K562 (cell line): ENCODE data around the gene B3GALNT1. TPM values are rescaled to one million over a fixed set of nuclear protein-coding genes. Genes with fewer than 3 reads are reported as not detected.

Experiments
- CHD2 ChIP-seq: IDR thresholded peaks from 2 replicates; pipeline ENCODE4 v1.6.1; 2011; ENCODE audit warnings: low read depth, low read length
- CHD4 ChIP-seq: fragments of 200-600 bp; sonication (generic); IDR thresholded peaks from 3 replicates; pipeline ENCODE4 v1.6.1; 2012; ENCODE audit warnings: low read depth, mild to moderate bottlenecking, mixed read lengths, low read length, inconsistent platforms; ENCODE audit not compliant: insufficient read depth, insufficient replicate concordance, poor library complexity, severe bottlenecking
- E2F5 ChIP-seq: sonication (generic); formaldehyde crosslinking; IDR thresholded peaks from 2 replicates; pipeline ENCODE4 v1.8.0; 2022; ENCODE audit warnings: mild to moderate bottlenecking, missing genetic modification reagents
- IRF1 ChIP-seq: sonication (generic); formaldehyde crosslinking; IDR thresholded peaks from 2 replicates; pipeline ENCODE4 v1.8.0; 2022; ENCODE audit warnings: missing genetic modification reagents, mild to moderate bottlenecking, borderline replicate concordance
- KAT7 ChIP-seq: sonication (generic); formaldehyde crosslinking; IDR thresholded peaks from 2 replicates; pipeline ENCODE4 v1.8.0; 2022; ENCODE audit warnings: missing genetic modification reagents, mild to moderate bottlenecking, borderline replicate concordance
- L3MBTL2 ChIP-seq: fragments of 450-650 bp; IDR thresholded peaks from 2 replicates; pipeline ENCODE4 v1.6.1; 2016; ENCODE audit warnings: mild to moderate bottlenecking, moderate library complexity
- PURB ChIP-seq: sonication (generic); formaldehyde crosslinking; IDR thresholded peaks from 2 replicates; pipeline ENCODE4 v1.9.0; 2021; ENCODE audit warnings: low read depth, mild to moderate bottlenecking, missing genetic modification reagents
- RBM39 ChIP-seq: fragments of 200-400 bp; formaldehyde crosslinking; optimal IDR thresholded peaks from 2 replicates; pipeline ENCODE3; 2018; ENCODE audit warnings: low read depth, low read length
- ZZZ3 ChIP-seq: fragments of 450-650 bp; IDR thresholded peaks from 2 replicates; pipeline ENCODE4 v1.6.1; 2016; ENCODE audit warnings: antibody characterized with exemption, mild to moderate bottlenecking, moderate library complexity
- polyA plus RNA-seq, 8 experiments: library from polyadenylated mRNA; depleted of rRNA in 4 of 8; stranded (reverse) in 5 of 8; unstranded in 3 of 8; fragments of >200 nt; fragmentation: Nextera tagmentation in 2 of 8; fragmentation: Illumina TruSeq in 1 of 8; extraction: Ambion mirVana in 2 of 8; extraction: Trizol in 1 of 8; gene quantifications; 2 replicates each; pipeline versions ENCODE4 v1.2.1 to v1.2.3, GENCODE V29; 2011 to 2014; ENCODE audit warnings: inconsistent platforms in 1 of 8, missing spikeins in 1 of 8
- total RNA-seq, 7 experiments: library from RNA; depleted of rRNA in 6 of 7; stranded (reverse); fragments of >200 nt in 6 of 7; fragmentation: Illumina TruSeq in 2 of 7; extraction: Trizol in 2 of 7; gene quantifications; 2 replicates each; pipeline versions ENCODE4 v1.2.1 to v1.2.3, GENCODE V29; 2011 to 2021; ENCODE audit warnings: low replicate concordance in 1 of 7
- TF ChIP-seq, protein P1 (sequence below): fragments of 250-450 bp; sonication (Bioruptor Pico); IDR thresholded peaks from 2 replicates; pipeline ENCODE4 v1.4.0; 2020; ENCODE audit warnings: mild to moderate bottlenecking, moderate library complexity
- TF ChIP-seq, protein P2 (sequence below): sonication (generic); formaldehyde crosslinking; IDR thresholded peaks from 2 replicates; pipeline ENCODE4 v1.8.1; 2023; ENCODE audit warnings: mild to moderate bottlenecking, missing genetic modification reagents

Gene B3GALNT1
- total and polyA plus RNA-seq, 9 of the 15 experiments (the other 6 are each of a cell fraction or from before 2014, with no cell fraction given), result 0.53 to 2.0 (median 1.2) TPM

GRCh38 chr3:161103776-161104385 is 1.3 kb downstream of the B3GALNT1 start (continued):
- TF ChIP-seq CHD2, result no peak
- TF ChIP-seq RBM39, result no peak
- TF ChIP-seq ZZZ3, result no peak
- no peak for TF ChIP-seq E2F5 (CRISPR knock-in tag)
- TF ChIP-seq PURB, result no peak
- TF ChIP-seq, protein P1, sequence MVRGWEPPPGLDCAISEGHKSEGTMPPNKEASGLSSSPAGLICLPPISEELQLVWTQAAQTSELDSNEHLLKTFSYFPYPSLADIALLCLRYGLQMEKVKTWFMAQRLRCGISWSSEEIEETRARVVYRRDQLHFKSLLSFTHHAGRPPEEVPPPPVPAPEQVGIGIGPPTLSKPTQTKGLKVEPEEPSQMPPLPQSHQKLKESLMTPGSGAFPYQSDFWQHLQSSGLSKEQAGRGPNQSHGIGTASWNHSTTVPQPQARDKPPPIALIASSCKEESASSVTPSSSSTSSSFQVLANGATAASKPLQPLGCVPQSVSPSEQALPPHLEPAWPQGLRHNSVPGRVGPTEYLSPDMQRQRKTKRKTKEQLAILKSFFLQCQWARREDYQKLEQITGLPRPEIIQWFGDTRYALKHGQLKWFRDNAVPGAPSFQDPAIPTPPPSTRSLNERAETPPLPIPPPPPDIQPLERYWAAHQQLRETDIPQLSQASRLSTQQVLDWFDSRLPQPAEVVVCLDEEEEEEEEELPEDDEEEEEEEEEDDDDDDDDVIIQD, result no peak
- TF ChIP-seq, protein P2, sequence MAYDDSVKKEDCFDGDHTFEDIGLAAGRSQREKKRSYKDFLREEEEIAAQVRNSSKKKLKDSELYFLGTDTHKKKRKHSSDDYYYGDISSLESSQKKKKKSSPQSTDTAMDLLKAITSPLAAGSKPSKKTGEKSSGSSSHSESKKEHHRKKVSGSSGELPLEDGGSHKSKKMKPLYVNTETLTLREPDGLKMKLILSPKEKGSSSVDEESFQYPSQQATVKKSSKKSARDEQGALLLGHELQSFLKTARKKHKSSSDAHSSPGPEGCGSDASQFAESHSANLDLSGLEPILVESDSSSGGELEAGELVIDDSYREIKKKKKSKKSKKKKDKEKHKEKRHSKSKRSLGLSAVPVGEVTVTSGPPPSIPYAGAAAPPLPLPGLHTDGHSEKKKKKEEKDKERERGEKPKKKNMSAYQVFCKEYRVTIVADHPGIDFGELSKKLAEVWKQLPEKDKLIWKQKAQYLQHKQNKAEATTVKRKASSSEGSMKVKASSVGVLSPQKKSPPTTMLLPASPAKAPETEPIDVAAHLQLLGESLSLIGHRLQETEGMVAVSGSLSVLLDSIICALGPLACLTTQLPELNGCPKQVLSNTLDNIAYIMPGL (CRISPR knock-in tag), result no peak
- TF ChIP-seq IRF1 (CRISPR knock-in tag), result no peak
- no peak for TF ChIP-seq L3MBTL2
- TF ChIP-seq KAT7 (CRISPR knock-in tag), result no peak
- no peak for TF ChIP-seq CHD4
